ENCODE measurements around the gene TMEM240.

Gene TMEM240

GRCh38 chr1:1556505-1556904 lies 16.1 kb upstream of the TMEM240 start:
- Histone ChIP-seq H3K36me3 (ENCODE audit: insufficient read depth, low read length) (peaks cover 71% of the 10 kb centered on the region), H3K9ac (ENCODE audit: low read depth, low read length) (no peak overlapping the region), H3K9me3 (ENCODE audit: insufficient read depth, low read length, severe bottlenecking) (no peaks in the 10 kb centered on the region), H3K4me2 (ENCODE audit: insufficient read depth, low read length) (no peak overlapping the region), H3K27ac (ENCODE audit: low read length) (no peak overlapping the region), H2AFZ (ENCODE audit: low read depth, low read length) (no peak overlapping the region), H4K20me1 (ENCODE audit: insufficient read depth, low read length) (peaks cover 52% of the 10 kb centered on the region), H3K4me3 (ENCODE audit: low read depth in 1 of 2, low read length in 2 of 2) (no peak overlapping the region), H3K27me3 (ENCODE audit: insufficient read depth, low read length, poor library complexity) (no peaks in the 10 kb centered on the region), H3K79me2 (ENCODE audit: insufficient read depth, low read length) (peaks cover 63% of the 10 kb centered on the region), H3K4me1 (ENCODE audit: insufficient read depth, low read length) (no peaks in the 10 kb centered on the region)
- TF ChIP-seq EZH2 (IDR thresholded peaks at IDR 0.05; ENCODE audit: borderline replicate concordance, low read depth, low read length, severe bottlenecking) (no peak), CTCF (IDR thresholded peaks at IDR 0.05; ENCODE audit: borderline replicate concordance, extremely low read depth, low read length, poor library complexity, severe bottlenecking) (no peak)
- DNase-seq (no peak), ATAC-seq (ENCODE audit: insufficient read depth, low read depth) (no peak)

DNA sequence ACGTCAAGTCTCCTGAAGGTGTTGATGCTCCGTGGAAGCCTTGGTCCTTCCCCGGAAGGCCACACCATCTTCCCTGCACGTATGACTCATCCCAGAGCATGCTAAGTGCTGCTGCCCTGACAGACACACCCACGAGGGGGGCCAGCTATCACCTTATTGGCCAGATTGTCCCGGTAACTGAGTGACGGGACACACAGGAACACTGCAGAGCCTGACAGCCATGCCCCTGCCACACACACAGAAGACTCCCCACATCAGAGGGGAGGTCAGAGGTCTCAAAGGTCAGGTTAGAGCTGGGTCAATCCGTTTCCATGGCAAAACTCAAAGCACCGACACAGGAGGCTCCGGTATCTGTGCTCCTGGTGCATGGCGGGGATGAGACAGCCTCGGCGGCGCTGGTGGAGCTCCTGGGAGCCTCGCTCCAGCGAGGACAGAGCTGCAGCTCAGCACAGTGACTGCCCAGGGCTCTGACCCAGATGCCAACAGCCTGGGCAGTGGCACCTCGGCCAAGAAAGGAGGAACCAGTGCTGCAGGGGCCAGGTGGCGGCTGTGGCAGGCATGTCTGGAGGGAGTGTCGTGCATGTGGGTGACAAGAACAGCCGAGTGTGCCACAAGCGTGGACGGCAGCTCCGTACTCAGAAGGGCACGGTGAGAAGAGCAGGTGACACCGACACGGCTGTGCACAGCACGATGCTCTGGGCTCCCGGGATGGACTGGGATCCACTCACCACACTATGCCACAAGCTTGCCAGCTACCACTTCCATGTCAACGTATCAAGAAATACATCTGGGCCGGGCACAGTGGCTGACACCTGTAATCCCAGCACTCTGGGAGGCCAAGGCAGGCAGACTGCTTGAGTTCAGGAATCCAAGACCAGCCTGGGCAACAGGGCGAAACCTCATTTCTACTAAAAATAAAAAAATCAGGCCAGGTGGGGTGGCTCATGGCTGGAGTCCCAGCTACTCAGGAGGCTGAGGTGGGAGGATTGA lies 14.8 kb upstream of the TMEM240 start:
- Histone ChIP-seq H3K79me2 (ENCODE audit: insufficient read depth, low read length) (peaks cover 65% of the 10 kb centered on the region), H3K4me3 (ENCODE audit: low read depth in 1 of 2, low read length in 2 of 2) (no peak overlapping the region), H3K4me1 (ENCODE audit: insufficient read depth, low read length) (no peaks in the 10 kb centered on the region), H3K9me3 (ENCODE audit: insufficient read depth, low read length, severe bottlenecking) (no peaks in the 10 kb centered on the region), H3K27me3 (ENCODE audit: insufficient read depth, low read length, poor library complexity) (no peaks in the 10 kb centered on the region), H3K27ac (ENCODE audit: low read length) (no peak overlapping the region), H4K20me1 (ENCODE audit: insufficient read depth, low read length) (peaks cover 61% of the 10 kb centered on the region), H3K9ac (ENCODE audit: low read depth, low read length) (no peak overlapping the region), H3K36me3 (ENCODE audit: insufficient read depth, low read length) (peaks cover 64% of the 10 kb centered on the region), H2AFZ (ENCODE audit: low read depth, low read length) (no peak overlapping the region), H3K4me2 (ENCODE audit: insufficient read depth, low read length) (no peak overlapping the region)
- TF ChIP-seq EZH2 (IDR thresholded peaks at IDR 0.05; ENCODE audit: borderline replicate concordance, low read depth, low read length, severe bottlenecking) = no peak
- TF ChIP-seq CTCF (IDR thresholded peaks at IDR 0.05; ENCODE audit: borderline replicate concordance, extremely low read depth, low read length, poor library complexity, severe bottlenecking) = no peak
- no peak for ATAC-seq (ENCODE audit: insufficient read depth, low read depth)
- DNase-seq = no peak

GRCh38 chr1:1554550-1554925 lies 14.1 kb upstream of the TMEM240 start:
- Histone ChIP-seq H3K4me2 (ENCODE audit: insufficient read depth, low read length) (no peak overlapping the region), H3K27ac (ENCODE audit: low read length) (no peak overlapping the region), H3K36me3 (ENCODE audit: insufficient read depth, low read length) (peaks cover 58% of the 10 kb centered on the region), H3K27me3 (ENCODE audit: insufficient read depth, low read length, poor library complexity) (no peaks in the 10 kb centered on the region), H3K79me2 (ENCODE audit: insufficient read depth, low read length) (peaks cover 61% of the 10 kb centered on the region), H4K20me1 (ENCODE audit: insufficient read depth, low read length) (peaks cover 61% of the 10 kb centered on the region), H3K4me1 (ENCODE audit: insufficient read depth, low read length) (no peaks in the 10 kb centered on the region), H2AFZ (ENCODE audit: low read depth, low read length) (no peak overlapping the region), H3K9me3 (ENCODE audit: insufficient read depth, low read length, severe bottlenecking) (no peaks in the 10 kb centered on the region), H3K4me3 (ENCODE audit: low read depth in 1 of 2, low read length in 2 of 2) (no peak overlapping the region), H3K9ac (ENCODE audit: low read depth, low read length) (no peak overlapping the region)
- no peak for DNase-seq
- no peak for TF ChIP-seq EZH2 (IDR thresholded peaks at IDR 0.05; ENCODE audit: borderline replicate concordance, low read depth, low read length, severe bottlenecking)
- TF ChIP-seq CTCF (IDR thresholded peaks at IDR 0.05; ENCODE audit: borderline replicate concordance, extremely low read depth, low read length, poor library complexity, severe bottlenecking) = no peak
- ATAC-seq (ENCODE audit: insufficient read depth, low read depth) = no peak

All from DND-41 (cell line).